Cortex of kidney (tissue), 1 donor: ENCODE measurements around the gene GMPPA.

Experiments
- DNase-seq: peaks from one replicate; lab custom pipeline; 2025; lab: John Stamatoyannopoulos, UW

The GMPPA gene

GRCh38 chr2:219540784-219541504 is 42.3 kb downstream of the GMPPA start:
- DNase-seq = no peak

- peak; percentile 56 for DNase-seq
These were observed 43.0 kb downstream of the GMPPA start for GRCh38 chr2:219541611-219542180.

GRCh38 chr2:219542931-219543595 is 44.4 kb downstream of the GMPPA start:
- peak; percentile 49 for DNase-seq

- peak; percentile 79 for DNase-seq
These were observed 45.1 kb downstream of the GMPPA start, which contains the start of the genes CHPF and TMEM198 for GRCh38 chr2:219543596-219544358. TSS of gene CHPF (minus strand) at chr2:219543809. CDS start at chr2:219543538, 271 bp downstream. TSS of gene TMEM198 (plus strand) at chr2:219544028. CDS start at chr2:219544728, 700 bp downstream.

GRCh38 chr2:219544567-219544966 is 45.9 kb downstream of the GMPPA start:
- DNase-seq = no peak

- DNase-seq = no peak
These were observed 46.7 kb downstream of the GMPPA start for GRCh38 chr2:219545295-219545942.

GRCh38 chr2:219545943-219546352 is 47.3 kb downstream of the GMPPA start:
- DNase-seq = no peak

- no peak for DNase-seq
These were observed 48.9 kb downstream of the GMPPA start for GRCh38 chr2:219547621-219548020.

GRCh38 chr2:219548990-219549389 is 50.3 kb downstream of the GMPPA start:
- no peak for DNase-seq

- no peak for DNase-seq
These were observed 50.9 kb downstream of the GMPPA start for GRCh38 chr2:219549619-219550018.

GRCh38 chr2:219551441-219552381 is 53.0 kb downstream of the GMPPA start:
- no peak for DNase-seq

GRCh38 chr2:219552382-219553167 is 53.9 kb downstream of the GMPPA start:
- DNase-seq = no peak

- DNase-seq = no peak
These were observed 54.4 kb downstream of the GMPPA start for GRCh38 chr2:219553168-219553417.

GRCh38 chr2:219553463-219553963 is 54.8 kb downstream of the GMPPA start:
- no peak for DNase-seq

GRCh38 chr2:219554350-219554749 is 55.7 kb downstream of the GMPPA start:
- no peak for DNase-seq

- DNase-seq = no peak
These were observed 57.3 kb downstream of the GMPPA start for GRCh38 chr2:219555956-219556355.

- no peak for DNase-seq
These were observed 57.7 kb downstream of the GMPPA start for GRCh38 chr2:219556413-219556812.
